ENCODE results near the gene CASP10.

Gene CASP10

DNA sequence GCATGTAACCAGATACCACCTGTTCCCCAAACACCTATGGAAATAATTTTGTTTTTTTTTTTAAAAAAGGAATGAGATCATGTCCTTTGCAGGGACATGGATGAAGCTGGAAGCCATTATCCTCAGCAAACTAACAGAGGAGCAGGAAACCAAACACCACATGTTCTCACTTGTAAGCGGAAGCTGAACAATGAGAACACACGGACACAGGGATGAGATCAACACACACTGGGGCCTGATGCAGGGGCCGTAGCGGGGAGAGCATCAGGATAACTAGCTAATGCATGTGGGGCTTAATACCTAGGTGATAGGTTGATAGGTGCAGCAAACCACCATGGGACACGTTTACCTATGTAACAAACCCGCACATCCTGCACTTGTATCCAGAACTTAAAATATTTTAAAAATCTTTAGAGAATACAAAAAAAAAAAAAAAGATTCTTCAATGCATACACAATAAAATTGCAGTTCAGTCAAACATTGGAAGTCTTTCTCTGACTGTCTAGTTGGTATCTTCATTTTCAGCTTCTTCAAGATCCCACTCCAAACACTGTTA lies 11.6 kb upstream of the CASP10 start:
- ATAC-seq (ENCODE audit: low read depth) (no peak), DNase-seq (ENCODE audit: low spot score) (no peak)
- Histone ChIP-seq H3K27ac (ENCODE audit: poor library complexity, severe bottlenecking) (no peak overlapping the region), H3K27me3 (ENCODE audit: insufficient read depth, poor library complexity, severe bottlenecking) (no peaks in the 10 kb centered on the region), H3K4me1 (ENCODE audit: insufficient read depth, poor library complexity, severe bottlenecking) (no peaks in the 10 kb centered on the region), H3K36me3 (ENCODE audit: low read depth) (no peaks in the 10 kb centered on the region; the same call in 1 of the 2 replicates), H3K9me3 (ENCODE audit: severe bottlenecking) (no peaks in the 10 kb centered on the region), H3K4me3 (ENCODE audit: severe bottlenecking) (no peak overlapping the region)
- TF ChIP-seq, protein P1, sequence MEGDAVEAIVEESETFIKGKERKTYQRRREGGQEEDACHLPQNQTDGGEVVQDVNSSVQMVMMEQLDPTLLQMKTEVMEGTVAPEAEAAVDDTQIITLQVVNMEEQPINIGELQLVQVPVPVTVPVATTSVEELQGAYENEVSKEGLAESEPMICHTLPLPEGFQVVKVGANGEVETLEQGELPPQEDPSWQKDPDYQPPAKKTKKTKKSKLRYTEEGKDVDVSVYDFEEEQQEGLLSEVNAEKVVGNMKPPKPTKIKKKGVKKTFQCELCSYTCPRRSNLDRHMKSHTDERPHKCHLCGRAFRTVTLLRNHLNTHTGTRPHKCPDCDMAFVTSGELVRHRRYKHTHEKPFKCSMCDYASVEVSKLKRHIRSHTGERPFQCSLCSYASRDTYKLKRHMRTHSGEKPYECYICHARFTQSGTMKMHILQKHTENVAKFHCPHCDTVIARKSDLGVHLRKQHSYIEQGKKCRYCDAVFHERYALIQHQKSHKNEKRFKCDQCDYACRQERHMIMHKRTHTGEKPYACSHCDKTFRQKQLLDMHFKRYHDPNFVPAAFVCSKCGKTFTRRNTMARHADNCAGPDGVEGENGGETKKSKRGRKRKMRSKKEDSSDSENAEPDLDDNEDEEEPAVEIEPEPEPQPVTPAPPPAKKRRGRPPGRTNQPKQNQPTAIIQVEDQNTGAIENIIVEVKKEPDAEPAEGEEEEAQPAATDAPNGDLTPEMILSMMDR (IDR thresholded peaks at IDR 0.05; ENCODE audit: poor library complexity, severe bottlenecking) = no peak

DNA sequence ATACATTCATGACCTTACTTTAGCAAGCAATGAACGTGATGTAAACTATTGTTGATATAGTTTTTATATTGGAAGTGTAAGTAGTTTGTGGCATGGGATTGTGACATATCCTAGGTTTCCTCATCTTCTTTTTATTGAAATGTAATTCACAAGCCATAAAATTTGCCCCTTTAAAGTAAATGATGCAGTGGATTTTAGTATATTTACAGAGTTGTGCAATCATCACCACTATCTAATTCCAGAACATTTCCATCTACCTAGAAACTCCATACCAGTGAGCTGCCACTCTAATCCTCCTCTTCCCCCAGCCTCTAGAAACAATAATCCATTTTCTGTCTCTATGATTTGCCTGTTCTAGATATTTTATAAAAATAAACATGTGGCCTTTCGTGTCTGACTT lies 10.7 kb upstream of the CASP10 start:
- H3K9me3 ChIP-seq (ENCODE audit: severe bottlenecking) = no peaks in the 10 kb centered on the region
- no peak for ATAC-seq (ENCODE audit: low read depth)
- no peaks in the 10 kb centered on the region for H3K4me1 ChIP-seq (ENCODE audit: insufficient read depth, poor library complexity, severe bottlenecking)
- DNase-seq (ENCODE audit: low spot score) = no peak
- no peak overlapping the region for H3K27ac ChIP-seq (ENCODE audit: poor library complexity, severe bottlenecking)
- TF ChIP-seq, protein P1 (IDR thresholded peaks at IDR 0.05; ENCODE audit: poor library complexity, severe bottlenecking) = no peak
- no peak overlapping the region for H3K4me3 ChIP-seq (ENCODE audit: severe bottlenecking)
- no peaks in the 10 kb centered on the region; the same call in 1 of the 2 replicates for H3K36me3 ChIP-seq (ENCODE audit: low read depth)
- H3K27me3 ChIP-seq (ENCODE audit: insufficient read depth, poor library complexity, severe bottlenecking) = no peaks in the 10 kb centered on the region

DNA sequence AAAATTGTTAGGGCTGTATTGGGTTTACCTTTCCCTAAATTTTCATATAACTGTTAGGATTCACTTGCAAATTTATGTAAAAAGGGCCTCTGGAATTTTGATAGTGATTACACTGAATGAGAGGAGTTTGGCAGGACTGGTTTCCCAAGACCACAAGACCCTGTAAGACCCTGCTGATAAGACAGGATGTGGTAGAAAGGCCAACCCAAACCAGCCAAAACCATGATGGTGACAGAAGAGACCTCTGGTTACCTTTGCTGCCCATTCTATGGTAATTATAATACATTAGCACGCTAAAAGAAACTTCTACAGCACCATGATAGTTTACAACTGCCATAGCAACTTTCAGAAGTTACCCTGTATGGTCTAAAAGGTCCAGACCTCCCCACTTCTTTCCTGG lies 8.3 kb upstream of the CASP10 start:
- no peak overlapping the region for H3K27ac ChIP-seq (ENCODE audit: poor library complexity, severe bottlenecking)
- DNase-seq (ENCODE audit: low spot score) (no peak), ATAC-seq (ENCODE audit: low read depth) (no peak)
- TF ChIP-seq, protein P1 (IDR thresholded peaks at IDR 0.05; ENCODE audit: poor library complexity, severe bottlenecking) = no peak
- H3K4me1 ChIP-seq (ENCODE audit: insufficient read depth, poor library complexity, severe bottlenecking) = no peaks in the 10 kb centered on the region
- H3K4me3 ChIP-seq (ENCODE audit: severe bottlenecking) = no peak overlapping the region
- H3K36me3 ChIP-seq (ENCODE audit: low read depth) = no peaks in the 10 kb centered on the region
- no peaks in the 10 kb centered on the region for H3K27me3 ChIP-seq (ENCODE audit: insufficient read depth, poor library complexity, severe bottlenecking)
- no peaks in the 10 kb centered on the region for H3K9me3 ChIP-seq (ENCODE audit: severe bottlenecking)

DNA sequence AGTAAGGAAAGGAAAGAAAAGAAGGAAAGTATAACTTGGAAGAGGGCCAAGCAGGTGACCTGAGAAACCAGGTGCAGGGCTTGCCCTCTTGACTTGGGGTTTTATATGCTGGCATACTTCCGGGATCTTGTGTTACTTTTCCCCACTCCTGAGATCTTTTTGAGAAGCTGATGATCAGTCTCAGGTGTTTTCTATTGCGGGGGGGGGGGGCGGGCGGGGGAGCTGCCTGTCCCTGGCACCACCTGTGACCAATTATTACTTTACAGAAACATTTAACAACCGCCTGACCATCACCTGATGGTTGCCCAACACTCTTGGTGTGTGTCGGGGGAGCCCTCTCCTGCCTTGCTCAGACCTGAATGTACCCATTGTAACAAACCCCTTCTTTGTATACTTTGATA lies 6.9 kb upstream of the CASP10 start:
- H3K36me3 ChIP-seq (ENCODE audit: low read depth) = no peaks in the 10 kb centered on the region
- H3K27ac ChIP-seq (ENCODE audit: poor library complexity, severe bottlenecking) = no peak overlapping the region
- no peak for ATAC-seq (ENCODE audit: low read depth)
- no peaks in the 10 kb centered on the region for H3K27me3 ChIP-seq (ENCODE audit: insufficient read depth, poor library complexity, severe bottlenecking)
- DNase-seq (ENCODE audit: low spot score) = no peak
- no peaks in the 10 kb centered on the region for H3K4me1 ChIP-seq (ENCODE audit: insufficient read depth, poor library complexity, severe bottlenecking)
- TF ChIP-seq, protein P1 (IDR thresholded peaks at IDR 0.05; ENCODE audit: poor library complexity, severe bottlenecking) = no peak
- no peak overlapping the region for H3K4me3 ChIP-seq (ENCODE audit: severe bottlenecking)
- no peaks in the 10 kb centered on the region for H3K9me3 ChIP-seq (ENCODE audit: severe bottlenecking)

DNA sequence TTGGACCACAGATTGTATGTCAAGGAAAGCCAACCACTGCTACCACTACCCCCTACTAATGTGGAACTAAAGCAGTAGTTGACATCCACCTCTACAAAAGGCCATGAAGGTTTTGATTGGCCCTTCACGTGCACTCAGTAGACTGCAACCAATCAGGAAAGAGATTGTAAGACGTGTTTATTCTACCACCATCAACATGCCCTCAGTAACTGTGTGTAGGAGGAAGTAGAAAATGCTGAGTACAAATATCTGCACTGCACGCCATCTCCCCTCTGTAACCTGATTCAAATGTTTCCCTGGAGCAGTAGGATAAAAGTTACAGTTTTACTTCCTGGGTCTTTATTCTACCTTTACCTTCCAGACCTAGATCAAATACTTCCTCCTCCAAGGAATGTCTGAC lies 2.9 kb upstream of the CASP10 start:
- Histone ChIP-seq H3K4me1 (ENCODE audit: insufficient read depth, poor library complexity, severe bottlenecking) (peaks cover 9% of the 10 kb centered on the region), H3K27ac (ENCODE audit: poor library complexity, severe bottlenecking) (no peak overlapping the region), H3K27me3 (ENCODE audit: insufficient read depth, poor library complexity, severe bottlenecking) (no peaks in the 10 kb centered on the region), H3K9me3 (ENCODE audit: severe bottlenecking) (no peaks in the 10 kb centered on the region), H3K4me3 (ENCODE audit: severe bottlenecking) (no peak overlapping the region), H3K36me3 (ENCODE audit: low read depth) (no peaks in the 10 kb centered on the region)
- TF ChIP-seq, protein P1 (IDR thresholded peaks at IDR 0.05; ENCODE audit: poor library complexity, severe bottlenecking) = no peak
- ATAC-seq (ENCODE audit: low read depth) = no peak
- DNase-seq (ENCODE audit: low spot score) = no peak

Data from RWPE2 (cell line).